PFSK-1 (cell line): ENCODE data around the gene ERBIN.

Source experiments
- POLR2AphosphoS5 ChIP-seq: IDR thresholded peaks from 2 replicates; pipeline ENCODE4 v1.6.1; 2012; ENCODE audit warnings: low read depth, mild to moderate bottlenecking, control low read depth, low read length, moderate library complexity
- SIN3A ChIP-seq: IDR thresholded peaks from 2 replicates; pipeline ENCODE4 v1.6.1; 2012; ENCODE audit warnings: mild to moderate bottlenecking, low read length, moderate library complexity, borderline replicate concordance; ENCODE audit not compliant: insufficient read depth
- TAF1 ChIP-seq: IDR thresholded peaks from 2 replicates; pipeline ENCODE4 v1.6.1; 2012; ENCODE audit warnings: low read length, control low read depth, borderline replicate concordance; ENCODE audit not compliant: insufficient read depth
- TF ChIP-seq, protein P1 (sequence below), 2 experiments: IDR thresholded peaks; 2 replicates each; pipeline versions ENCODE4 v1.6.1 to v1.8.0; 2011 to 2012; ENCODE audit warnings: low read depth in 2 of 2, low read length in 2 of 2, control low read depth in 1 of 2, inconsistent platforms in 1 of 2, mild to moderate bottlenecking in 1 of 2, moderate library complexity in 1 of 2; ENCODE audit not compliant: insufficient read depth in 1 of 2

DNA sequence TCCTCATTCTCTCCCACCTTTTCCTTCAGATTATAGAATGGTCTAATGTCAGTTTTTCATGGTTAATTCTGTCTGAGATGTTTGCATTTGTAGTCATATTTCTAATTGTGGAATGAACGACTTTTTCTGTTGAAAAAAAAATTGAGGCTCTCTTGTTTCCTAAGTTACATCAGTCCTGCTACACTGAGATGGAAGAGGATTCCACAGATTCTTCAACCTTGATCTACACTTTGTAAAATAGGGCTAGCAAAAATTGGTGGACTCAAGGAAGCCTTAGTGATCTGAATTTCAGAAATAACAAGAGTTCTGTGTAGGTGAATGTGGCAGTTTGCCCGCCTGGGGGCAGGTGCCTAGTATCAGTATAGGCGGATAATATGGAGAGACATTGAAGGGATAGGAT lies 51.9 kb downstream of the ERBIN start:
- TF ChIP-seq, protein P1, sequence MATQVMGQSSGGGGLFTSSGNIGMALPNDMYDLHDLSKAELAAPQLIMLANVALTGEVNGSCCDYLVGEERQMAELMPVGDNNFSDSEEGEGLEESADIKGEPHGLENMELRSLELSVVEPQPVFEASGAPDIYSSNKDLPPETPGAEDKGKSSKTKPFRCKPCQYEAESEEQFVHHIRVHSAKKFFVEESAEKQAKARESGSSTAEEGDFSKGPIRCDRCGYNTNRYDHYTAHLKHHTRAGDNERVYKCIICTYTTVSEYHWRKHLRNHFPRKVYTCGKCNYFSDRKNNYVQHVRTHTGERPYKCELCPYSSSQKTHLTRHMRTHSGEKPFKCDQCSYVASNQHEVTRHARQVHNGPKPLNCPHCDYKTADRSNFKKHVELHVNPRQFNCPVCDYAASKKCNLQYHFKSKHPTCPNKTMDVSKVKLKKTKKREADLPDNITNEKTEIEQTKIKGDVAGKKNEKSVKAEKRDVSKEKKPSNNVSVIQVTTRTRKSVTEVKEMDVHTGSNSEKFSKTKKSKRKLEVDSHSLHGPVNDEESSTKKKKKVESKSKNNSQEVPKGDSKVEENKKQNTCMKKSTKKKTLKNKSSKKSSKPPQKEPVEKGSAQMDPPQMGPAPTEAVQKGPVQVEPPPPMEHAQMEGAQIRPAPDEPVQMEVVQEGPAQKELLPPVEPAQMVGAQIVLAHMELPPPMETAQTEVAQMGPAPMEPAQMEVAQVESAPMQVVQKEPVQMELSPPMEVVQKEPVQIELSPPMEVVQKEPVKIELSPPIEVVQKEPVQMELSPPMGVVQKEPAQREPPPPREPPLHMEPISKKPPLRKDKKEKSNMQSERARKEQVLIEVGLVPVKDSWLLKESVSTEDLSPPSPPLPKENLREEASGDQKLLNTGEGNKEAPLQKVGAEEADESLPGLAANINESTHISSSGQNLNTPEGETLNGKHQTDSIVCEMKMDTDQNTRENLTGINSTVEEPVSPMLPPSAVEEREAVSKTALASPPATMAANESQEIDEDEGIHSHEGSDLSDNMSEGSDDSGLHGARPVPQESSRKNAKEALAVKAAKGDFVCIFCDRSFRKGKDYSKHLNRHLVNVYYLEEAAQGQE (IDR thresholded peaks at IDR 0.05; ENCODE audit: insufficient read depth in 1 of 2, low read depth in 2 of 2, low read length in 2 of 2) = no peak
- no peak for TF ChIP-seq TAF1
- TF ChIP-seq SIN3A = no peak
- TF ChIP-seq POLR2AphosphoS5 = no peak
